ENCODE data around the gene TRAPPC2L.

Gene TRAPPC2L

DNA sequence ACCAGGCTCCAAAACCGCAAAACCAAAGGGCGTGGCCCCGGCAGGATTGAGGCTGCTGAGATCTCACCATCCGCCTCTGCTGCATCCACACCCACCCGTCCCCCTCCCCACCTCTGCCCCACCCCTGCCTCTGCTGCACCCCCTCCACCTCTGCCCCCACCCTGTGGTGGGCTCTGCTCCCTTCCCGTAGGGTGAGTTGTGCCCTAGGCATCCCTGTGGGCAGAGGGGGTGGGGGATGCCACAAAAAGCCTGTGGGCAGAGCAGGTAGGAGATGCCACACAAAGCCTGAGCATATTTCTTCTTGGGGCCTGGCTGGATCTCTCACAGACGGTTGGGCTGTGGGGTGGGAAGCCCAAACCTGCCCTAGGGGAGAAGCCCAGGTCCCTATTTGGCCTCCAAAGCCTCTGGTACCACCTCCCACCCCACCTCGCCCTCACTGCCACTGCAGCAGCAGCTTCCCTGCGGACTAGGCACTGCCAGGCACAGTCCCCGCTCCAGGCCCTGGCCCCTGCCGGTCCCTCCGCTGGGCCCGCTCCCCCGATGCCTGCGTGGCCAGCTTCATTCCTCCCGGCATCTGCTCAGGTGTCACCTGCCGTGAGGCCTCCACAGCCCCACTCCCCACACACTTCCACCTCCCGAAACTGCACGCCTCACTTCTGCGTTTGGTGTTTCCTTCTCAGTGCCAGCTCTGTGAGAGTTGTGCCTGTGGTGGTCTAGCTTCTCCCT lies 20.8 kb downstream of the TRAPPC2L start:
- no peaks in the 10 kb centered on the region for H3K4me1 ChIP-seq
- TF ChIP-seq, protein P1, sequence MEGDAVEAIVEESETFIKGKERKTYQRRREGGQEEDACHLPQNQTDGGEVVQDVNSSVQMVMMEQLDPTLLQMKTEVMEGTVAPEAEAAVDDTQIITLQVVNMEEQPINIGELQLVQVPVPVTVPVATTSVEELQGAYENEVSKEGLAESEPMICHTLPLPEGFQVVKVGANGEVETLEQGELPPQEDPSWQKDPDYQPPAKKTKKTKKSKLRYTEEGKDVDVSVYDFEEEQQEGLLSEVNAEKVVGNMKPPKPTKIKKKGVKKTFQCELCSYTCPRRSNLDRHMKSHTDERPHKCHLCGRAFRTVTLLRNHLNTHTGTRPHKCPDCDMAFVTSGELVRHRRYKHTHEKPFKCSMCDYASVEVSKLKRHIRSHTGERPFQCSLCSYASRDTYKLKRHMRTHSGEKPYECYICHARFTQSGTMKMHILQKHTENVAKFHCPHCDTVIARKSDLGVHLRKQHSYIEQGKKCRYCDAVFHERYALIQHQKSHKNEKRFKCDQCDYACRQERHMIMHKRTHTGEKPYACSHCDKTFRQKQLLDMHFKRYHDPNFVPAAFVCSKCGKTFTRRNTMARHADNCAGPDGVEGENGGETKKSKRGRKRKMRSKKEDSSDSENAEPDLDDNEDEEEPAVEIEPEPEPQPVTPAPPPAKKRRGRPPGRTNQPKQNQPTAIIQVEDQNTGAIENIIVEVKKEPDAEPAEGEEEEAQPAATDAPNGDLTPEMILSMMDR (IDR thresholded peaks at IDR 0.05; ENCODE audit: low read depth, low read length) = no peak
- H3K36me3 ChIP-seq = no peaks in the 10 kb centered on the region

DNA sequence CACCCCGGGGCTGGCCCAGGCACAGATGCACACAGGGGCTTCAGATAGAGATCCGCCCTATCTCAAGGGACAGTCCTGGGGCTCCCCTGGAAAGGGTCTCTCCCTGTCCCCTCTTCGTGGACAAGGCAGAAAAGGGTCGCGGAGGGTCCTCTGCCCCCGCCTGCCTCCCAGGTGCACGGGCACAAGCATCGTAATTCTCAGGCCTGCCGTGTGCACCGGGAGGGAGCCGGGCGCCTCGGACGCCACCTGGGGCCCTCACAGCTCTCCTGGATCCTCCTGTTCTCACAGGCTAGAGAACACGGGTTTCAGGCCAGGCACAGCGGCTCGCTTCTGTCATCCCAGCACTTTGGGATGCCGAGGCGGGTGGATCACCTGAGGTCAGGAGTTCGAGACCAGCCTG lies 21.4 kb downstream of the TRAPPC2L start:
- H3K27me3 ChIP-seq = peaks cover 92% of the 10 kb centered on the region
- H3K9me3 ChIP-seq = no peaks in the 10 kb centered on the region
- H3K4me3 ChIP-seq (ENCODE audit: low read depth, low read length) = no peak overlapping the region
- H3K36me3 ChIP-seq = no peaks in the 10 kb centered on the region
- H3K4me1 ChIP-seq = no peaks in the 10 kb centered on the region
- TF ChIP-seq, protein P1 (IDR thresholded peaks at IDR 0.05; ENCODE audit: low read depth, low read length) = no peak
- no peak for DNase-seq

More for the DNA sequence above, 20.8 kb downstream of the TRAPPC2L start:
- H3K27me3 ChIP-seq = peaks cover 98% of the 10 kb centered on the region
- H3K9me3 ChIP-seq = no peaks in the 10 kb centered on the region
- no peak overlapping the region for H3K4me3 ChIP-seq (ENCODE audit: low read depth, low read length)
- no peak for DNase-seq

DNA sequence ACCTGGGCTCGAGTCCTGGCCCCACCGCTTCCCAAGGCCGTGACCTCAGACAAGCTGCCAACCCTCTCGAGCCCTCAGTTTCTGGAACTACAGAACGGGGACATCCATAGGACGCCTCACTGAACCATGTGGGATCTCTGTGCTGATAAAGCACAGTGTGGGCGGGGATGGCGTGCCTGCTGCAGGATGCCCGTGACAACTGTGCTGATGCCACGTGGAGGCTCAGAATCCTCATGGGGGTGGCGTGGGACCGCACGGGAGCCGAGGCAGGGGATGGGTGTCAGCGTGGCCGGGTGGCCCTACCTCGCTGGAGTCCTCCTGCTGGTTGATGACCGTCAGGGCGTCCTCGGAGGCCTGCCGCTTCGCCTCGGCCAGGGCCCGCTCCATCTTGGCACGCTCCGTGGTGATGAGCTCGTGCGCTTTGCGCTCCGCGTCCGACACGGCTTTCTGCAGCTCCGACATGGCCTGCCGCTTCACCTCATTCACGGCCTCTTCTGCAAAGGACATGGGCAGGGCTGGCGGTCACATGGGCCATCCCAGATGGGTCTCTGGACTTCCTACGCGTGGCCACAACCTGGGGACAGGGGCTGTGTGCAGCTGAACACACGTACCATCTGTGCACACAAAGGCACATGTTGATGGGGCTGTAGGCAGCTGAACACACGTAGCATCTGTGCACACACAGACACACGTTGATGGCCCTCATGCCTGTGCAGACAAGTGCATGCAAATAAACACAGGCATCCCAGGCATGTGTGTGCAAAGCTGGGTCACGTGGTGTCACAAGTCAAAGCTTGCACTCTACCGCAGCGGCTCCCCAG lies 22.2 kb downstream of the TRAPPC2L start:
- Histone ChIP-seq H3K4me3 (ENCODE audit: low read depth, low read length) (no peak overlapping the region), H3K4me1 (no peaks in the 10 kb centered on the region), H3K27me3 (peaks cover 83% of the 10 kb centered on the region), H3K9me3 (no peaks in the 10 kb centered on the region), H3K36me3 (no peaks in the 10 kb centered on the region)
- TF ChIP-seq, protein P1 (IDR thresholded peaks at IDR 0.05; ENCODE audit: low read depth, low read length) = no peak
- DNase-seq = no peak

DNA sequence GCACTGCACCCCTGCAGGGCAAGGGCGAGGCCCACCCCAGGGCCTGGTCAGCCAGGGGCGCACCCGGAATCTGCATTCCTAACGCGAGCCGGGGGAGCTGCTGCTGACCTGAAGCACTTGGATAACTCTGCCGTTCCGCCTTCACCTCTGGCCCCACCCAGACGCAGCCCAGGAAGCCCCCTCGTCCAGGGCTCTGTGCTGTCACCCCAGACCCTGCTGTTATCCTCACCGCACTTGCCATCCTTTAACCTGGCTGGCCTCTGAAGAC lies 22.8 kb downstream of the TRAPPC2L start:
- H3K4me1 ChIP-seq = no peaks in the 10 kb centered on the region
- DNase-seq = no peak
- no peak overlapping the region for H3K4me3 ChIP-seq (ENCODE audit: low read depth, low read length)
- peaks cover 78% of the 10 kb centered on the region for H3K27me3 ChIP-seq
- no peaks in the 10 kb centered on the region for H3K36me3 ChIP-seq
- TF ChIP-seq, protein P1 (IDR thresholded peaks at IDR 0.05; ENCODE audit: low read depth, low read length) = no peak
- no peaks in the 10 kb centered on the region for H3K9me3 ChIP-seq

DNA sequence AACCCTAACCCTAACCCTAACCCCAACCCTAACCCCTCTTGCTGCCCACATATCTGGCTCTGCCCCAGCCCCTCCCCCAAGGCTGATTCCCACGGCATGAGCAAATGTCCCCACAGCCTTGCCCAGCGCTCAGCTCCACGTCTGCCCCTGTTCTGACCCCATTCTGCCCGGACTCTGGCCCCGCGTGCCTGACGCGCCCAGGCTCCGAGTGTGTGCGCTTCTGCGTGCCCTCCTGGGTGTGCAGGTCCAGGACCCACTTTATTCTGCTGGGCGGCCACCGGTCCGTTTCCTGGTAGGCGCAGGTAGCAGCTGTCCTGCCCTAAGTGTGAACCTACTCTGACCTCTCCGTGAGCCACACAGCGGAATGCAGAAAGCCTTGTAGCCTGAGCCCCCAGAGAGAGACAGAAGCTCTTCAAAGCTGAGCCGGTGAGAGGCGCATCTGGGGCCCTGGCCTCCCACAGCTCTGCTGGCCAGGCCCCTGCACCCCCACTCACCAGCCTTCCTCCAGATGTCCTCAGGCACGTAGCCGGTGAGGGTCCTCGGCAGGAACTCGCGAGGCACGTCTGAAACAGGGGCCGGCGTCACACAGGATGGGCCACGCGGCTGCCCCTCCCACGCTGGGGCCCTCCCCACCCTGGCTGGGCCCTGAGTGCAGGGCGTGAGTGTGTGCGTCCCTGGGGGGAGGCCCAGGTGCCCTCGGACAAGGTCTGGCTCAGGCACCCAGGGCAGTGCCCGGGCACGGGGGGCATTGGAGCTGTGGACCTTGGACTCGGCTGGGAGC lies 23.5 kb downstream of the TRAPPC2L start:
- no peak for DNase-seq
- H3K27me3 ChIP-seq = peaks cover 71% of the 10 kb centered on the region
- TF ChIP-seq, protein P1 (IDR thresholded peaks at IDR 0.05; ENCODE audit: low read depth, low read length) = no peak
- no peaks in the 10 kb centered on the region for H3K36me3 ChIP-seq
- no peak overlapping the region for H3K4me3 ChIP-seq (ENCODE audit: low read depth, low read length)
- H3K4me1 ChIP-seq = no peaks in the 10 kb centered on the region
- H3K9me3 ChIP-seq = no peaks in the 10 kb centered on the region
